Stimulated activated CD8-positive, alpha-beta memory T cell treated with anti-CD3 and anti-CD28 coated beads, Interleukin-4, amount 100 ng/mL, for 24 hours (primary cell): ENCODE data around the gene CDC42BPB.

Experiments
- DNase-seq: peaks from one replicate; pipeline ENCODE4 v3.0.0-alpha.2; 2020; ENCODE audit warnings: low read depth

CDC42BPB gene

GRCh38 chr14:103094406-103095209 lies 37.3 kb upstream of the CDC42BPB start, which contains the start of gene EXOC3L4:
Gene EXOC3L4 (plus strand): TSS chr14:103094725. CDS start chr14:103100220, 5,495 bp downstream.
- DNase-seq: no peak

GRCh38 chr14:103093856-103094405 lies 36.6 kb upstream of the CDC42BPB start:
- DNase-seq: no peak

GRCh38 chr14:103091883-103092222 lies 34.5 kb upstream of the CDC42BPB start:
- DNase-seq: no peak

GRCh38 chr14:103091041-103091882 lies 33.9 kb upstream of the CDC42BPB start:
- peak; percentile 75 for DNase-seq

GRCh38 chr14:103090481-103091020 lies 33.2 kb upstream of the CDC42BPB start:
- no peak for DNase-seq

GRCh38 chr14:103089386-103090335 lies 32.3 kb upstream of the CDC42BPB start:
- no peak for DNase-seq

- DNase-seq: no peak
Observed at GRCh38 chr14:103088921-103089320, 31.6 kb upstream of the CDC42BPB start.

GRCh38 chr14:103087343-103087835 lies 30.0 kb upstream of the CDC42BPB start:
- no peak for DNase-seq

- no peak for DNase-seq
Observed at GRCh38 chr14:103086771-103087342, 29.5 kb upstream of the CDC42BPB start.

GRCh38 chr14:103085106-103086091 lies 28.1 kb upstream of the CDC42BPB start:
- no peak for DNase-seq

- no peak for DNase-seq
Observed at GRCh38 chr14:103084021-103084919, 26.9 kb upstream of the CDC42BPB start, which contains the start of gene LBHD2. Gene LBHD2 (plus strand): TSS chr14:103084210. CDS start chr14:103086013, 1,803 bp downstream.

- no peak for DNase-seq
Observed at GRCh38 chr14:103081951-103082350, 24.6 kb upstream of the CDC42BPB start.

GRCh38 chr14:103078860-103079587 lies 21.7 kb upstream of the CDC42BPB start:
- DNase-seq: no peak

- DNase-seq: peak; percentile 54
Observed at GRCh38 chr14:103078420-103078749, 21.0 kb upstream of the CDC42BPB start.

GRCh38 chr14:103074729-103075367 lies 17.5 kb upstream of the CDC42BPB start:
- no peak for DNase-seq

GRCh38 chr14:103073876-103074728 lies 16.8 kb upstream of the CDC42BPB start:
- DNase-seq: no peak
